ENCODE data around the gene P3R3URF.

The P3R3URF gene

DNA sequence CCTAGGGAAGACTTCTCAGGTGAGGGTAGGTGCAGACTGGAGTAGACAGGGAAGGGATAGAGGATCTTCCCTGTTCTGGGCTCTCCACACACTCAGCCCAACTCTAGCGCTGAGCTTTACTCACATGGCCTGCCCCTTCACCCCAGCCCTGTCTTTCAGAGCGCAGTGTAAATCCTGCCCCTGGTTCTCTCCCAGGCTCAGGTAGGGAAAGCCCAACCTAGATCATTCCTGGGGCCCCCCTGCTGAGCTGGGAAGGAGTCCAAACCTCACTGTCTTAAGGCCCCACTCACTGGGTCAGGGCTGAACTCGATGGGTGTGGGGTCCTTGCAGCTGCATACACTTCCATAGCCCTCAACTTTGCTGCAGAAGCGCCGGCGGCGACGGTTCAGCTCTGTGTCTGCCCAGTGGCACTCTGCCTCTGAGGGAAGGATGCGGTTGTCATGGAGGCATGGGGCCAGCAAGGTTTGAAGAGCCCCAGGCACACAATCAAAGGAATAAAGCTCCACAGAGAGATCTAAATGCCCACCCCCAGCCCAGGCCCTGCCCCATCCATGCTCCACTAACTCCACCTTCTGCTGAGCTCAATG, 17.8 kb upstream of the P3R3URF start:
- DNase-seq (ENCODE audit: low spot score) = no peak

GRCh38 chr1:46193285-46193684, 17.0 kb upstream of the P3R3URF start:
- DNase-seq (ENCODE audit: low spot score) = no peak

- no peak for DNase-seq (ENCODE audit: low spot score)
Observed at GRCh38 chr1:46192171-46192570, 15.9 kb upstream of the P3R3URF start.

- DNase-seq (ENCODE audit: low spot score) = no peak
Observed at GRCh38 chr1:46191033-46191701, 14.9 kb upstream of the P3R3URF start.

DNA sequence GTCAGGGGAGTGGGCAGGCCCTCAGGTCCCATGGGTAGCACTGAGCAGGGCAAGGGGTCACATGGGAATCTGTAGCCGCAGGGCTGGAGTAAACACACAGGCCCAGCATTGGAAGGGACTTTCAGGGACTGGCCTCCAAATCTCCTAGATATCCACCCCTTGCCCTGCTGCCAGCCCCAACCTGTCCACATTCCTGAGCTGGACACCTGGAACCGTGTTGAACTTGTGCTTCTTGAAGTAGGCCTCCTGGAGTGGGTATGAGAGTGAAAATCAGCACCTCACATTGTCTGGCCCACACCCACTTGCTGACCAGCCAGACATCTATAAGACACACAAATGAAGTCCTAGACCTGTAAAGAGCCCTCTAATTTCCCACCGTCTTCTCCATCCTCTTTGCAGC, 14.3 kb upstream of the P3R3URF start:
- DNase-seq (ENCODE audit: low spot score) = no peak

- DNase-seq (ENCODE audit: low spot score) = no peak
Observed at GRCh38 chr1:46188295-46189030, 12.2 kb upstream of the P3R3URF start.

DNA sequence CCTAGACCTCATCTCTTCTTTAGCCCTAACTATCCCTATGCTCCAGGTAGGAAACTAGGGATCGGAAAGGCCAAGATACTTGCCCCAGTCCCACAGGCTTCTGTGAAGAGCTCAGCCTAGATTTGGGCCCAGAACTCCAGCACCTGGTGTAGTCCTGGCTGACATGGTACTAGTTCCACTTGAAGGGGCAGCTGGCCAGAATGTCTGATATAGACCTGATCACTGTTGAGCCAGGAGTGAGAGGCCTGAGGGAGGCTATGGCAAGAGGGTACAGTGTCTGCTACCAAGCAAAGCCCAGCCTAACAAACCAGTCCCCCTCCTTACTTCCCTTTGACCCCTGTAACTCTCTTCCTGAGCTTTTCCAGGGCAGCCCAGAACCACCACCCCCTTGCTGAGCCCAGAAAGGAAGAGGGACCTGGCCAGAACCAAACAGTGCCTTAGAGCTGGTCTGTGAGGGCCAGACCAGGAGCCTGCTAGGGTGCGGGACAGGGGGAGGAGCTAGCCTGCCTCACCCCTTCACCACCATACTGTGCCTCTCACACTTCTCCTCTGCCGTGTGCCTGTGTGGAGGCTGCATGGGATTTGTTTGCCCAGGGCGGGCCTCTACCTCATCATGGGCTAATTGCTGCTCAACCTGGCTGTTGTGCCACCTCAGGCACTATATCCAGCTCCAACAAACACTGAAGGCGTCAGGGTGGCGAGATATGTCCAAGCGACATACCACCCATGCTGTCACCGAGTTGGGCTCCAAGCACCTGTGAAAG, 11.0 kb upstream of the P3R3URF start:
- DNase-seq (ENCODE audit: low spot score) = no peak

DNA sequence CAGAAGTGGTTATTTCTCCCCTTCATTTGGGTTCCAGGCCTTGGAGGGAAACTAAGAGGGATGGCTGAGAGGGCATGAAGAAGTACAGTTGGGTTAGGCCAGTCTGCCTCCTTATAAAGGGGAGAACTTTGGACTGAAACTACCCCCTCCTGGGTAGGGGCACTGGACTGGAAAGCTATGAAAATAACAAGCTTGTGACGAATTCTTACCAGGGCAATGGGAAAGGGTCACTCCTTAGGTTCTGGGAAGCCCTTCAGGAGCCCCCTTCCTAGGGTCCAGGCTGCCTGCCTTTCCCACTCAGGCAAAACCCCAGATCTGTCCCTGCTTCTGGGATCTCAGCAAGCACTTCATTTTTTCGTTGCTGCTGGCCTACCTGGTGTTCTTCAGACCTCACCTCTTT, 9.8 kb upstream of the P3R3URF start:
- no peak for DNase-seq (ENCODE audit: low spot score)

DNA sequence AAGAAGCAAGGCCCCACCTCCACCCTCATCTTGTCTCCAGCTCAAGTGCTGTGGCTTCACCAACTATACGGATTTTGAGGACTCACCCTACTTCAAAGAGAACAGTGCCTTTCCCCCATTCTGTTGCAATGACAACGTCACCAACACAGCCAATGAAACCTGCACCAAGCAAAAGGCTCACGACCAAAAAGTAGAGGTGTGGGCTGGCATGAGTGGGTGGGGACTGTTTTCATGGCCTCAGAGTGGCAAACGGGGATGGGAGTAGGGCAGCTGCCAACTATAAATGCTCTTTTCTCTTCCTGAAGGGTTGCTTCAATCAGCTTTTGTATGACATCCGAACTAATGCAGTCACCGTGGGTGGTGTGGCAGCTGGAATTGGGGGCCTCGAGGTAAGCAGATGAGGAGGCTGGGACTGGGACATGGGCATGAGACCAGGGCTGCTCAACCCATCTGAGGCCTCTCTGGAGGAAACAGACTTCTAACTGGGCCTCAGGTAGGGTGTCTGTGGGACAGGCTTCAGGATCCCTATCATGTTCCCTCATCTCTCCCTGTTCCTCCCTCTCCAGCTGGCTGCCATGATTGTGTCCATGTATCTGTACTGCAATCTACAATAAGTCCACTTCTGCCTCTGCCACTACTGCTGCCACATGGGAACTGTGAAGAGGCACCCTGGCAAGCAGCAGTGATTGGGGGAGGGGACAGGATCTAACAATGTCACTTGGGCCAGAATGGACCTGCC, 8.8 kb upstream of the P3R3URF start:
- no peak for DNase-seq (ENCODE audit: low spot score)

- no peak for DNase-seq (ENCODE audit: low spot score)
Observed at GRCh38 chr1:46183926-46184557, 7.8 kb upstream of the P3R3URF start.

- peak; percentile 84 for DNase-seq (ENCODE audit: low spot score)
Observed at GRCh38 chr1:46183079-46183847, 7.0 kb upstream of the P3R3URF start.

DNA sequence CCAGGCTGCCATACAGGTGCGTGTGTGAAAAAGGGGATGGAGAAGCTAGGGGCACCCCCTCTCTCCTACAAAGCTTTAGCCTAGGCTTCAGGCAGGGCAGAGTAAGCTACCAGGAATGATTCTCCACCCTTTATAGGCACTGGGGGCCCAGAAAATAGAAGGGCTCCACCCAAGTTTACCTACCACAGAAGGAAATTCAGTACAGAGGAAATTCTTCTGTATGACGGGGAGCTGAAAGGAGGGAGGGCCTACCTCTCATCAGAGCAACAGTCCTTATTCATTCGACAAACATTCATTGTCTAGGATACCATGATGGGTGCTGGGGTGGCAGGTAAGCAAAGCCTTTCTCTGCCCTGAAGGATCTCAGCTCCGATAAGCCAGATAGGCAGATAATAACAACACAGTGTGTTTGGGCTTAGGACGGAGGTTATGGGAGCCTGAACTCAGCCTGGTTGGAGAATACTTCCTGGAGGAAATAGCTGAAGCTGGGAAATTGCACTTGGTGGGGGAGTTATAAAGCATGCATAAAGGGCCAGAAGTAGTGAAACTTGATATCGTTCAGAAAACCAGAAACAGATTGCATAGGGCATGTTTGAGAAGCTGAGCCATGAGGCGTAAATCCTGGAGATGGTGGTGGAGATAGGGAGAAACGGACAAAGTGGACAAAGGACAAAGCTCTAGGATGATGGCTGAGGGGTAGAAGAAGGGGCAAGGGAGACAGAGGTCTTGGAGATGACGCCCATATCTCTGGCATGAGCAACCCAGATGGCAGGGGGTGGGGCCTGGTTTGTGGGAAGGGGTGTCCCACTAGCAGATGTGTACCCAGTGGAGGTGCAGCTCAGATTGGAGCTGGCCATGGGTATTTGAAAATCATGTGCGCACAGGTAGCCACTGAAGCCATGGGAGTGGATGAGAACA, 5.3 kb upstream of the P3R3URF start:
- DNase-seq (ENCODE audit: low spot score) = no peak

- DNase-seq (ENCODE audit: low spot score) = no peak
Observed at GRCh38 chr1:46180082-46180616, 3.9 kb upstream of the P3R3URF start.

DNA sequence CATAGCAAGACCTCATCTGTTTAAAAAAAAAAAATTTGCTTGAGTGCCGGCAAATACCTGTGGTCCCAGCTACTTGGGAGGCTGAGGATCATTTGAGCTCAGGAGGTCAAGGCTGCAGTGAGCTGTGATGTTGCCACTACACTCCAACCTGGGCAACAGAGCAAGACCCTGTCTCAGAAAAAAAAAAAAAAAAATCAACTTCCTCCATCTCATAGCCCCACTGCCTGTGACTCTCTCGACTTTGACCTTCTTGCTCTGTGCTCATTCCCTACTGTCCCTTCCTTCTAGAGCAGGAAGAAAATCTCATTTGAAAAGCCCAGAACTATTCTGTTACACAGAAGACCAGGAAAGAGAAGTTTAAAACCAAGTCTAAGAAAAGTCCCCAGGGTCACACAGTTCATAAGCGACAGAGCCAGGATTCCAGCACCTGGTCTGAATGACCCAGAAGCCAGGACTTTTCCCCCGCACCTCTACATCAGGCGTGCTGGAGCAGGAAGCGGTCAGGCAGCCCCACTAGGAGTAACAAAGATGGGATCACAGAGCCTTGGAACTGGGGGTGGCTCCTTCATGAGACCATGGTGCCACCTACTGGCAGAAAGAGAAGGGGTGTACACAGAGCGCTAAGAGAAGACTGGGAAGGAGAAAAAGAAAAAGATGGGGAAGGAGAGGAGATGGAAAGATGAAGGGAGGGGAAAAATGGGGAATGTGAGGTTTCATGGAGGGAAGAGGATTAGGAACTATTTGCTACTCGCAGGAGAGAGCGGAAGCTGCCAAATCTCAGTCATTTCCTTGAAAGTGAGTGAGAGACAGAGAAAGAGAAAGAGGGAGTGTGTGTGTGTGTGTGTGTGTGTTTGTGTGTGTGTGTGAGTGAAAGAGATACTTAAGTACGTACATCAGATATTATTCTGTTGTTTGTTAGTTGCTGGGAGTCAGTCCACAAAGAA, 3.1 kb upstream of the P3R3URF start:
- DNase-seq (ENCODE audit: low spot score) = peak; percentile 88

- DNase-seq (ENCODE audit: low spot score) = no peak
Observed at GRCh38 chr1:46175243-46175642, 1.0 kb downstream of the P3R3URF start.

DNA sequence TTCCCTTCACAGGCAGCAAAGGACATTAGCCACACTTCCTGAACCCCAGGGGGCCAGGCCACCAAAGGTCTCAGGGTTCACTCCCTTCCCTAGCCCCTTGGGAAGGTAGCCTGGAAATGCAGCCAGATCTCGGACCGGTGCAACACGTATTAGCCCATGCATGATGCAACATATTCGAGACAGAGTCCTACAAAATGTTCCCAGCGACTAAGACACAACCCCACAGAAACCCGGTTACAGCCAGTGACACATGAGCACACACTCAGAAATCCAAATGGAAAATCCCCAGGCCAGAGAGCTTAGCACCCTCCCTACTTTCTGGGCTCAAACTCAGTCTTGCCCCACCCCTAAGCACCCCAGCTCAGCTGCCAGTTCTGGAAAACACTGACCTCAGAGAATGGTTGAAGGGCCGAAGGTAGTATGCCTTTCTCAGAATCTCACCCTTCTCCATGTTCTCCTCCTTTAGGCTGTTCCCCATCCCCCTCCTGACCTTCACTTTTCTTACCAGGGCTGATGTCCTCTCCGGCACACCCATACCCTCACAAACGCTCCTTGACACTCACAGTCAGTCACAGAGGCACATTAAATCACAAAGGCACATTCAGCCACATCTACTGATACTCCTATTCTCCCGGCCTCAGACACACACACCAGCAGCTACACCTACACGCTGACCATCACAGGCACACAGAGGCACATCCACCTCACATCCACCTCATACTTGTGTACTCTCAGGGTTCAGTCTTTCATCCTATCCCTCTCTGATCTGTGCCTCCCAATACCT, 1.6 kb downstream of the P3R3URF start, which contains the start of gene TSPAN1:
TSPAN1 (plus strand) TSS at position 640 of the 784 bp plus-strand sequence. CDS start 6,021 bp downstream, outside the sequence.
- DNase-seq (ENCODE audit: low spot score) = peak; percentile 38

DNA sequence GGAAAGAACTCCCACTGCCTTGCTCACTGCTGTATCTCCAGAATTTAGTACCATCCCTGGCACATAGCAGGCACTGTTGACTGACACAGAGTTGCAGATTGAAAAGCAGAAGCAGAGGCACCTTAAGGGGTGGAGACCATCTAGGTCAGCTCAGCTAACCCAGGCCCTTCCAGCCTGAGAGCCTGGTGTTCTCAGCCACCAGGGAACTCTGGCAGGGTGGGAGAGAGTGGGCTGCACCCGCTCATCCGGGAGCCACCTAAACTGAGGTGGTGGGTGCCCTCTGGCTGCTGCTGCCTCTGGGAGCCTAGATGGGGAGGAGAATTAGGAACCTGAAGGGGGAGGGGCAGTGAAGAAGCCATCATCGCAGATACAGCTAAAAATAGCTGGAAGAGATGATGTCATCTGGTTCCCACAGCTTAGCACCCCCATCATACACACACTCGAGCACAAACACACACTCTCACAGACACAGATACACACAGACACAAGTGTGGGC, 2.9 kb downstream of the P3R3URF start:
- DNase-seq (ENCODE audit: low spot score) = peak; percentile 57

Data from AG08396 (cell line).